ENCODE data around the gene POU2F2. TPM values are rescaled to one million over a fixed set of nuclear protein-coding genes. Genes with fewer than 3 reads are reported as not detected.

The POU2F2 gene
- total RNA-seq, 4 donors from 2014 or later, result 0.67 to 3.8 (median 1.0) TPM

GRCh38 chr19:42126574-42126973 lies 5.7 kb downstream of the POU2F2 start:
- no peak overlapping the region for H3K4me3 ChIP-seq (ENCODE audit: low read depth, poor library complexity, severe bottlenecking)
- intact Hi-C loops (cut with DNase I; ENCODE audit: low total_unique reads), result loop anchor here (10.0 kb wide), 1 partner anchor 188 kb away; the partner anchor contains the start of gene TMEM145
- no peak for DNase-seq (ENCODE audit: low spot score in 2 of 2)
- no peak for TF ChIP-seq POLR2A (IDR thresholded peaks at IDR 0.05)
- WGBS, 2 donors, result 87 to 94% methylated on average over 5 of the region's 5 CpGs

DNA sequence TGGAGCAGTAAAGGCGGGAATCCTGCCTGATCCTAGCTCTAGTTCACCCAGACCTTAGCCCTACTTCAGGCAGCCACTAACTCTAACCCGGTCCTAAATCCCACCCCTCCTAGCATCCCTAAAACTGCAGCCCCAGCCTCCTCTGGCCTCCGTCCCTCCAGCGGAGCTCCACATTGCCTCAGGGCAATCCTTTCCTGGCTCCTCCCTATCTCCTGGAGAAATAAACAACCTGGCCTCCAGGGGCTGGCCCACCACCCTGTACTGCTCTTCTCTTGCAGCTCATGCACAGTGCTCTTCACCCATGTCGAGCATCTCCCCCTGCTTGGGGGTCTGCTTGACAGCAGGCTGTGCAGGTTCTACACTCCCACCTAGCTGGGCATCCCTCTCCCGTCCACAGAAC lies 6.7 kb downstream of the POU2F2 start:
- intact Hi-C loops (cut with DNase I; ENCODE audit: low total_unique reads), result loop anchor here (10.0 kb wide), 1 partner anchor 189 kb away; the partner anchor contains the start of gene TMEM145
- DNase-seq (ENCODE audit: low spot score in 2 of 2), result no peak
- H3K4me3 ChIP-seq (ENCODE audit: low read depth, poor library complexity, severe bottlenecking), result no peak overlapping the region
- TF ChIP-seq CTCF (IDR thresholded peaks at IDR 0.05) (no peak), POLR2A (IDR thresholded peaks at IDR 0.05) (no peak)
- WGBS, 2 donors, result 62 to 76% methylated on average over 6 of the region's 6 CpGs

GRCh38 chr19:42124386-42124901 lies 7.8 kb downstream of the POU2F2 start:
- intact Hi-C loops (cut with DNase I; ENCODE audit: low total_unique reads), result loop anchor here (10.0 kb wide), 1 partner anchor 190 kb away; the partner anchor contains the start of gene TMEM145
- DNase-seq (ENCODE audit: low spot score in 2 of 2), result no peak
- no peak for TF ChIP-seq POLR2A (IDR thresholded peaks at IDR 0.05)
- no peak for TF ChIP-seq CTCF (IDR thresholded peaks at IDR 0.05)
- H3K4me3 ChIP-seq (ENCODE audit: low read depth, poor library complexity, severe bottlenecking), result no peak overlapping the region
- WGBS, 2 donors, result 81 to 86% methylated on average over 5 of the region's 5 CpGs

- intact Hi-C loops (cut with DNase I; ENCODE audit: low total_unique reads), result loop anchor here (10.0 kb wide), 1 partner anchor 191 kb away; the partner anchor contains the start of gene TMEM145
- no peak overlapping the region for H3K4me3 ChIP-seq (ENCODE audit: low read depth, poor library complexity, severe bottlenecking)
- TF ChIP-seq POLR2A (IDR thresholded peaks at IDR 0.05) (no peak), CTCF (IDR thresholded peaks at IDR 0.05) (no peak)
- 100% methylated on average over 1 of the region's 1 CpG for WGBS, 2 donors
- DNase-seq (ENCODE audit: low spot score in 2 of 2), result no peak
Observed at GRCh38 chr19:42123765-42124164, 8.5 kb downstream of the POU2F2 start.

- 79 to 83% methylated on average over 17 of the region's 17 CpGs for WGBS, 2 donors
- no peak for DNase-seq (ENCODE audit: low spot score in 2 of 2)
- intact Hi-C loops (cut with DNase I; ENCODE audit: low total_unique reads), result loop anchor here (10.0 kb wide), 1 partner anchor 192 kb away; the partner anchor contains the start of gene TMEM145
- TF ChIP-seq CTCF (IDR thresholded peaks at IDR 0.05), result no peak
- no peak for TF ChIP-seq POLR2A (IDR thresholded peaks at IDR 0.05)
- no peak overlapping the region for H3K4me3 ChIP-seq (ENCODE audit: low read depth, poor library complexity, severe bottlenecking)
Observed at GRCh38 chr19:42122691-42123607, 9.3 kb downstream of the POU2F2 start.

- intact Hi-C loops (cut with DNase I; ENCODE audit: low total_unique reads), result loop anchor here (10.0 kb wide), 1 partner anchor 193 kb away; the partner anchor contains the start of gene TMEM145
- 23 to 27% methylated on average over 8 of the region's 8 CpGs for WGBS, 2 donors
- peak in 1 of 2 donors; percentile 88 for DNase-seq (ENCODE audit: low spot score in 2 of 2)
- TF ChIP-seq POLR2A (IDR thresholded peaks at IDR 0.05), result no peak
- no peak for TF ChIP-seq CTCF (IDR thresholded peaks at IDR 0.05)
- no peak overlapping the region for H3K4me3 ChIP-seq (ENCODE audit: low read depth, poor library complexity, severe bottlenecking)
Observed at GRCh38 chr19:42121656-42122069, 10.6 kb downstream of the POU2F2 start.

Data from lower leg skin (tissue), 4 donors.